ENCODE data around the gene SSR1.

The SSR1 gene

DNA sequence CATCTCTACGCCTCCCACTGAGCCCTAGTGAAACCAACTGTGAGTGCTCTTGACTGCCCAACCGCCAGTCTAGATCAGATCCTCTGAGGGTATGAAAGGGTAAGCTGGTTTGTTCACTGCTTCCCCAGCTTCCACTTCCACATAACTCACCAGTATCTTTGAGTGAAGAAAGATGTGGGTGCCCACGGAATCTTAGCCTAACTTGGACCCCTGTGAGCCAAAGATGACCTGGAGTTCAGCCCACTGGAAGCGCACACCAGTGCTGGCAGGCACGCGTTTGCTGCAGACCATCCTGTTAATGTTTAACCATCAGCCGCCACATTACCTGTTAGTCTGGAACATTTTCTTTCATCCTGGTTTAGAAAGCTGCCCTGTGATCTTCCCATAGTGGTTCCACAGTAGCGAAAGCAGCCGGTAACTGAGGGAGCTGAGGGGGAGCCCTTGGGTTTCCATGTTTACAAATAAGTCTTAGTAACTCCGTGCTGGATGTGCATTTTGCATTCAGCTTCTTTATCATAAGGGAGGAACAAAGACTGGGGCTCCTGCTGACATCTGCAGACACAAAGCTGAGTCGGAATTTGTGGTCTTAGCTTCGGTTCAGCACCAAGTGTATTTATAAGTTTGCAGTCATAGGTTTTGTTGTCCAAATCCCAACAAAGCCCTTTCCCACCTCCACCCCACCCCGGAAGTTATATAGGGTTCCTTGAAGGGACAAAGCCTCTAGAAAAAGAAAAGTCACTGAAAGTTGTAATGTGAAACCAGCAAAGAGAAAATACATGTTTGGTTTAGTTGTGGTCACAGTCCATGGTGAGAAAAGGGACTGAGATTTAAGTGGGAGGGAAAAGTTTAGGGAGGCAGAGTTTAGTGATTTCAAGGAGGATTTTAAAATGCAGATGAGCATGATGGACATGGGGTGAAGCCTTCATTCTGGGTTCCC lies 71.0 kb downstream of the SSR1 start:
- TF ChIP-seq CTCF (IDR thresholded peaks at IDR 0.05; ENCODE audit: control insufficient read depth, extremely low read depth, insufficient read depth), result no peak
- no peak for DNase-seq (ENCODE audit: low read depth)
- no peak overlapping the region for H3K4me3 ChIP-seq (ENCODE audit: low read depth, low read length)

GRCh38 chr6:7241160-7241559 lies 71.8 kb downstream of the SSR1 start:
- TF ChIP-seq CTCF (IDR thresholded peaks at IDR 0.05; ENCODE audit: control insufficient read depth, extremely low read depth, insufficient read depth), result no peak
- DNase-seq (ENCODE audit: low read depth), result no peak
- H3K4me3 ChIP-seq (ENCODE audit: low read depth, low read length), result no peak overlapping the region

GRCh38 chr6:7240351-7240750 lies 72.6 kb downstream of the SSR1 start:
- TF ChIP-seq CTCF (IDR thresholded peaks at IDR 0.05; ENCODE audit: control insufficient read depth, extremely low read depth, insufficient read depth), result no peak
- H3K4me3 ChIP-seq (ENCODE audit: low read depth, low read length), result no peak overlapping the region
- DNase-seq (ENCODE audit: low read depth), result no peak

- no peak overlapping the region for H3K4me3 ChIP-seq (ENCODE audit: low read depth, low read length)
- no peak for TF ChIP-seq CTCF (IDR thresholded peaks at IDR 0.05; ENCODE audit: control insufficient read depth, extremely low read depth, insufficient read depth)
- no peak for DNase-seq (ENCODE audit: low read depth)
Measured at GRCh38 chr6:7239590-7239948, 73.4 kb downstream of the SSR1 start.

DNA sequence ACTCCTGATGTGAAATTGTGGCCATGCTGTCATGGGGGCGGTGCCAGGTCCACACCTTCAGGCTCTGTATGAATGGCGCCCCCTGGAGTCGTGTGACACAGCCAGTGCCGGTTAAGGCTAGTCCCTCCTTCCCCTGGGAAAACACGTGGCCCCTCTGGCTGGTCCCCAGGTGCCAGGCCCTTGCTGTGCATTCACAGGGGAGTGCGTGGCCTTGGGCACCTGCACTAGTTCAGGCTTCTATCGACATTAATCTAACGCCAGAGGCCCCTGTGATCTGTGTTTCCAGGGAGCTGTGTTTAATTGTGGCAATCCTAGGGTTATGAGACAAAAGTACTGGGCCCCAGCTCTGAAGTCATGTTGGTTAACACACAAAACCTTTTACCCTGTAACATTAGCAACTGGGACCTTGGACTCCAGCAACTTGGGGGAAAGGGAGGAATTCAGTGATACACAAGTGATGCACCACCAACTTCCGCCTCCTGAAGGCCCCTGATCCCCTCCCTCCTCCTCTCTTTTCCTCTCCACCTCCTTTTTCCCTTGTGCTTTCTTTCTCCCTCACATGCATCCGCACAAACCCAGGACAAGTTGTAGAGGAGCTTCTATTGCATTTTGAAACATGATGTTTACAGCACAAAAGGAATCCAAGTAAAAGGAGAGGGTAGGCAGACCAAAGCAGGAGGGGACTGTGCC lies 74.0 kb downstream of the SSR1 start:
- no peak overlapping the region for H3K4me3 ChIP-seq (ENCODE audit: low read depth, low read length)
- peak; percentile 71 for DNase-seq (ENCODE audit: low read depth)
- peak; percentile 71 for TF ChIP-seq CTCF (IDR thresholded peaks at IDR 0.05; ENCODE audit: control insufficient read depth, extremely low read depth, insufficient read depth)

DNA sequence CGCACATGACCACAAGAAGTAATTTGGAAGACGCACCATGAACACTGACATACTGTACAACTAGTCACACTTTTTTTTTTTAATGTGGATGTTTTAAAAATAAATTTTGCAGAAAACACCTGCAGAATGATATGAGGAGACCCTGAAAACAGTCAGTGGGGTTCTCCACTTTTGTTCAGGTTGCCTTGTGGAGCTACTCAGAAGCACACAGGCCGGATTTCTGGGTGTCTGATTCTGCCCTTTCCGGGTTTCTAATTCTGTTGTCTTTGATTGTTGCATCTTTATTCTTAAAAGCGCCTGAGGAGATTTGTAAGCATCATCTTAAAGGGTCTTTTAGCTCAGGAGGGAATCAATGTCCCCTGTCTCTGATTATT lies 74.5 kb downstream of the SSR1 start:
- no peak overlapping the region for H3K4me3 ChIP-seq (ENCODE audit: low read depth, low read length)
- no peak for DNase-seq (ENCODE audit: low read depth)
- no peak for TF ChIP-seq CTCF (IDR thresholded peaks at IDR 0.05; ENCODE audit: control insufficient read depth, extremely low read depth, insufficient read depth)
